ENCODE data around the gene DGKQ. TPM values are rescaled to one million over a fixed set of nuclear protein-coding genes. Genes with fewer than 3 reads are reported as not detected.

DGKQ gene
- total RNA-seq, 1 donor from 2014 or later: 5.1 TPM

GRCh38 chr4:917992-918391 is 55.4 kb downstream of the DGKQ start:
- peaks cover 13% of the 10 kb centered on the region for H3K36me3 Mint-ChIP-seq
- Histone ChIP-seq H2AFZ (replicated peaks) (no peak overlapping the region), H3K27me3 (no peaks in the 10 kb centered on the region), H3K4me2 (no peak overlapping the region), H3K27ac (no peak overlapping the region), H3K4me3 (no peak overlapping the region), H3K9ac (no peak overlapping the region), H3K4me1 (no peaks in the 10 kb centered on the region), H3K36me3 (no peaks in the 10 kb centered on the region), H3K79me2 (ENCODE audit: low read depth) (peaks cover 74% of the 10 kb centered on the region), H3F3A (ENCODE audit: low read depth) (no peaks in the 10 kb centered on the region), H3K9me3 (ENCODE audit: low read depth) (no peaks in the 10 kb centered on the region), H4K20me1 (ENCODE audit: low read depth) (peaks cover 12% of the 10 kb centered on the region)
- no peaks in the 10 kb centered on the region for H3K9me3 Mint-ChIP-seq
- H3K27me3 Mint-ChIP-seq (ENCODE audit: insufficient read depth, low read depth): peaks cover 2% of the 10 kb centered on the region
- no peak for DNase-seq (ENCODE audit: low spot score)
- peaks cover 5% of the 10 kb centered on the region for H3K4me1 Mint-ChIP-seq
- no peak overlapping the region for H3K4me3 Mint-ChIP-seq
- no peak overlapping the region for H3K27ac Mint-ChIP-seq
- TF ChIP-seq, protein P1, sequence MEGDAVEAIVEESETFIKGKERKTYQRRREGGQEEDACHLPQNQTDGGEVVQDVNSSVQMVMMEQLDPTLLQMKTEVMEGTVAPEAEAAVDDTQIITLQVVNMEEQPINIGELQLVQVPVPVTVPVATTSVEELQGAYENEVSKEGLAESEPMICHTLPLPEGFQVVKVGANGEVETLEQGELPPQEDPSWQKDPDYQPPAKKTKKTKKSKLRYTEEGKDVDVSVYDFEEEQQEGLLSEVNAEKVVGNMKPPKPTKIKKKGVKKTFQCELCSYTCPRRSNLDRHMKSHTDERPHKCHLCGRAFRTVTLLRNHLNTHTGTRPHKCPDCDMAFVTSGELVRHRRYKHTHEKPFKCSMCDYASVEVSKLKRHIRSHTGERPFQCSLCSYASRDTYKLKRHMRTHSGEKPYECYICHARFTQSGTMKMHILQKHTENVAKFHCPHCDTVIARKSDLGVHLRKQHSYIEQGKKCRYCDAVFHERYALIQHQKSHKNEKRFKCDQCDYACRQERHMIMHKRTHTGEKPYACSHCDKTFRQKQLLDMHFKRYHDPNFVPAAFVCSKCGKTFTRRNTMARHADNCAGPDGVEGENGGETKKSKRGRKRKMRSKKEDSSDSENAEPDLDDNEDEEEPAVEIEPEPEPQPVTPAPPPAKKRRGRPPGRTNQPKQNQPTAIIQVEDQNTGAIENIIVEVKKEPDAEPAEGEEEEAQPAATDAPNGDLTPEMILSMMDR (IDR thresholded peaks at IDR 0.05): no peak
- TF ChIP-seq EZH2phosphoT487 (IDR thresholded peaks at IDR 0.05) (no peak), EZH2 (IDR thresholded peaks at IDR 0.05) (no peak)

DNA sequence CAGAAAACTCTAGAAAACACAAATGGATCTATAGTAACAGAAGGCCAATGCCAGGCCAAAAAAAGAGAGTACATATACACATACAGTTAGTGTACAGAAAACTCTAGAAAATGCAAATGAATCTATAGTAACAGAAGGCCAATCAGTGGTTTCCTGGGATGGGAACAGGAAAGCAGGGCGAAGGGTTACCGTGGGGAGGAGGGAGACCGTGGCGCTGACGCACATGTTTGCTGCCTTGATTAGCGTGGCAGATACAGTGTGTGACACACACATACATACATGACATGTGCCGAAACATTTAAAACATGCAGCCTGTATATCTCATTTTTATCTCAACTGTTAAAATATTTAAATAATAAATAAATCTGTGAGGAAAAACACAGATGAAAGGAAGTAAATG is 55.9 kb downstream of the DGKQ start:
- Mint-ChIP-seq H3K4me3 (no peak overlapping the region), H3K36me3 (peaks cover 13% of the 10 kb centered on the region)

GRCh38 chr4:915595-915994 is 57.8 kb downstream of the DGKQ start:
- Histone ChIP-seq H3K27ac (no peak overlapping the region), H3K4me2 (no peak overlapping the region), H3K36me3 (no peaks in the 10 kb centered on the region), H3K4me1 (no peaks in the 10 kb centered on the region), H3F3A (ENCODE audit: low read depth) (no peaks in the 10 kb centered on the region), H3K4me3 (no peak overlapping the region), H3K79me2 (ENCODE audit: low read depth) (peaks cover 51% of the 10 kb centered on the region), H3K27me3 (no peaks in the 10 kb centered on the region), H2AFZ (replicated peaks) (no peak overlapping the region), H3K9ac (no peak overlapping the region), H3K9me3 (ENCODE audit: low read depth) (no peaks in the 10 kb centered on the region), H4K20me1 (ENCODE audit: low read depth) (peaks cover 10% of the 10 kb centered on the region)
- H3K9me3 Mint-ChIP-seq: no peaks in the 10 kb centered on the region
- H3K36me3 Mint-ChIP-seq: peaks cover 5% of the 10 kb centered on the region
- no peak overlapping the region for H3K4me3 Mint-ChIP-seq
- H3K27me3 Mint-ChIP-seq (ENCODE audit: insufficient read depth, low read depth): peaks cover 2% of the 10 kb centered on the region
- TF ChIP-seq EZH2 (IDR thresholded peaks at IDR 0.05): no peak
- TF ChIP-seq, protein P1 (IDR thresholded peaks at IDR 0.05): no peak
- H3K27ac Mint-ChIP-seq: no peak overlapping the region
- DNase-seq (ENCODE audit: low spot score): no peak
- peaks cover 9% of the 10 kb centered on the region for H3K4me1 Mint-ChIP-seq

More for the DNA sequence above, 55.9 kb downstream of the DGKQ start:
- DNase-seq (ENCODE audit: low spot score): no peak
- Mint-ChIP-seq H3K27me3 (ENCODE audit: insufficient read depth, low read depth) (peaks cover 2% of the 10 kb centered on the region), H3K27ac (no peak overlapping the region), H3K9me3 (no peaks in the 10 kb centered on the region), H3K4me1 (peaks cover 9% of the 10 kb centered on the region)
- Histone ChIP-seq H3K27me3 (no peaks in the 10 kb centered on the region), H3K9me3 (ENCODE audit: low read depth) (no peaks in the 10 kb centered on the region), H3K36me3 (no peaks in the 10 kb centered on the region), H3F3A (ENCODE audit: low read depth) (no peaks in the 10 kb centered on the region), H3K4me3 (no peak overlapping the region), H3K4me1 (no peaks in the 10 kb centered on the region), H3K79me2 (ENCODE audit: low read depth) (peaks cover 69% of the 10 kb centered on the region), H3K9ac (no peak overlapping the region), H4K20me1 (ENCODE audit: low read depth) (peaks cover 12% of the 10 kb centered on the region), H2AFZ (replicated peaks) (no peak overlapping the region), H3K27ac (no peak overlapping the region), H3K4me2 (no peak overlapping the region)
- TF ChIP-seq, protein P1 (IDR thresholded peaks at IDR 0.05): no peak
- no peak for TF ChIP-seq EZH2phosphoT487 (IDR thresholded peaks at IDR 0.05)
- no peak for TF ChIP-seq EZH2 (IDR thresholded peaks at IDR 0.05)
